Measurements from ENCODE around the gene AMPD3.

The AMPD3 gene

GRCh38 chr11:10461276-10461790, 6.3 kb downstream of the AMPD3 start:
- no peak for DNase-seq (ENCODE audit: low spot score)

- DNase-seq (ENCODE audit: low spot score): no peak
These were observed 7.8 kb downstream of the AMPD3 start for GRCh38 chr11:10462746-10463300.

- DNase-seq (ENCODE audit: low spot score): no peak
These were observed 18.3 kb downstream of the AMPD3 start for GRCh38 chr11:10473371-10473770.

GRCh38 chr11:10474551-10474950, 19.5 kb downstream of the AMPD3 start:
- DNase-seq (ENCODE audit: low spot score): no peak

GRCh38 chr11:10476342-10476741, 21.3 kb downstream of the AMPD3 start:
- no peak for DNase-seq (ENCODE audit: low spot score)

- no peak for DNase-seq (ENCODE audit: low spot score)
These were observed 22.0 kb downstream of the AMPD3 start for GRCh38 chr11:10476927-10477689.

GRCh38 chr11:10477690-10478046, 22.6 kb downstream of the AMPD3 start:
- DNase-seq (ENCODE audit: low spot score): no peak

GRCh38 chr11:10478066-10478465, 23.0 kb downstream of the AMPD3 start:
- no peak for DNase-seq (ENCODE audit: low spot score)

GRCh38 chr11:10478574-10479550, 23.8 kb downstream of the AMPD3 start:
- no peak for DNase-seq (ENCODE audit: low spot score)

- no peak for DNase-seq (ENCODE audit: low spot score)
These were observed 25.0 kb downstream of the AMPD3 start for GRCh38 chr11:10480026-10480425.

- no peak for DNase-seq (ENCODE audit: low spot score)
These were observed 25.7 kb downstream of the AMPD3 start for GRCh38 chr11:10480760-10481159.

- no peak for DNase-seq (ENCODE audit: low spot score)
These were observed 26.7 kb downstream of the AMPD3 start for GRCh38 chr11:10481560-10482349.

- no peak for DNase-seq (ENCODE audit: low spot score)
These were observed 28.1 kb downstream of the AMPD3 start for GRCh38 chr11:10483174-10483573.

- DNase-seq (ENCODE audit: low spot score): no peak
These were observed 28.5 kb downstream of the AMPD3 start for GRCh38 chr11:10483584-10483983.

GRCh38 chr11:10484461-10485180, 29.6 kb downstream of the AMPD3 start:
- DNase-seq (ENCODE audit: low spot score): no peak

- no peak for DNase-seq (ENCODE audit: low spot score)
These were observed 30.6 kb downstream of the AMPD3 start for GRCh38 chr11:10485646-10486045.

- no peak for DNase-seq (ENCODE audit: low spot score)
These were observed 31.2 kb downstream of the AMPD3 start for GRCh38 chr11:10486161-10486840.

GRCh38 chr11:10487002-10487647, 32.1 kb downstream of the AMPD3 start:
- no peak for DNase-seq (ENCODE audit: low spot score)

- no peak for DNase-seq (ENCODE audit: low spot score)
These were observed 33.3 kb downstream of the AMPD3 start for GRCh38 chr11:10488121-10488933.
